Measurements from ENCODE around the gene KIAA1755. TPM values are rescaled to one million over a fixed set of nuclear protein-coding genes. Genes with fewer than 3 reads are reported as not detected.

KIAA1755 gene
- total RNA-seq, 1 donor from 2014 or later, result 1.1 TPM

Other genes with a start within 250 kb of the KIAA1755 start
- 13.4 and 16.9 TPM in 2 replicates for gene TTI1, start 227.3 kb downstream of the KIAA1755 start, total RNA-seq
- 20.7 and 21.6 TPM in 2 replicates for gene RPRD1B, start 227.0 kb downstream of the KIAA1755 start, total RNA-seq
- 48.2 and 98.9 TPM in 2 replicates for gene TGM2, start 95.5 kb downstream of the KIAA1755 start, total RNA-seq
- not detected in 2 replicates for gene BPI, start 43.4 kb upstream of the KIAA1755 start, total RNA-seq
- gene LBP, start 85.7 kb upstream of the KIAA1755 start, total RNA-seq, result not detected in 2 replicates
- gene SNHG17, start 174.6 kb upstream of the KIAA1755 start, total RNA-seq, result 34.2 and 39.3 TPM in 2 replicates
- gene RALGAPB, start 212.1 kb upstream of the KIAA1755 start, total RNA-seq, result 39.0 and 40.2 TPM in 2 replicates

All from astrocyte (in vitro differentiated cells and primary cell).